Measurements from ENCODE around the gene ZEB2.

Gene ZEB2

DNA sequence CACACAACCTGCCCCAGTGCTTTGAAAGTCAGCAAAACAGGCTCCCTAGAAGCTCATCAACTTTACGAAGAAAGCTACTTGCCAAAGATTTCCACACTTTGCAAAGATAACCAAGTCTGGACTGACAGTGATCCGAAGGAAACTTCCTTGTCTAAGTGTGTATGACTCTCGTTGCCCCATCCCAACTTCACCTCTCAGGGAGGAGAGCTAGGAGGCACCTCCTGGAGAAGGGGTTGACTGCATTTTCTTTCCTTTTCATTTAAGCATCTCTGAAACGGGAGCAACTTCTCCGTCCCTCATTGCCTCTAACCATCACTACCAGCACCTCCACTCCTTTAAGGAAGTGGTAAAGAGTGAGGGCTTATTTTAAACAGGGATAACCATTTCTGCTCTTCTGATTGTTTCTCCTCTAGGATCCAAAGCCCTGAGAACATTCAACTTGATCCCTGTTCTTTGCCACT lies 7.0 kb downstream of the ZEB2 start:
- Histone ChIP-seq H3F3A (ENCODE audit: low read depth) (no peaks in the 10 kb centered on the region), H3K9me3 (ENCODE audit: insufficient read depth, low read depth, low read length) (no peaks in the 10 kb centered on the region), H3K4me2 (ENCODE audit: low read depth, low read length, poor library complexity, severe bottlenecking) (peak overlapping the region; percentile 59), H3K9me2 (replicated peaks; ENCODE audit: low read depth, low read length) (no peaks in the 10 kb centered on the region), H3K4me1 (ENCODE audit: insufficient read depth, low read length, poor library complexity, severe bottlenecking) (peaks cover 17% of the 10 kb centered on the region), H3K9ac (ENCODE audit: low read depth, low read length, poor library complexity, severe bottlenecking) (no peak overlapping the region), H3K79me2 (ENCODE audit: insufficient read depth, low read length) (peaks cover 97% of the 10 kb centered on the region), H3K36me3 (ENCODE audit: insufficient read depth, low read length) (no peaks in the 10 kb centered on the region), H3K4me3 (ENCODE audit: low read length, poor library complexity, severe bottlenecking) (peak overlapping the region; percentile 8), H2AFZ (ENCODE audit: low read length) (no peak overlapping the region), H3K27me3 (ENCODE audit: insufficient read depth, low read length, poor library complexity, severe bottlenecking) (no peaks in the 10 kb centered on the region), H4K20me1 (ENCODE audit: insufficient read depth, low read length, poor library complexity, severe bottlenecking) (peaks cover 36% of the 10 kb centered on the region)
- TF ChIP-seq, protein P1, sequence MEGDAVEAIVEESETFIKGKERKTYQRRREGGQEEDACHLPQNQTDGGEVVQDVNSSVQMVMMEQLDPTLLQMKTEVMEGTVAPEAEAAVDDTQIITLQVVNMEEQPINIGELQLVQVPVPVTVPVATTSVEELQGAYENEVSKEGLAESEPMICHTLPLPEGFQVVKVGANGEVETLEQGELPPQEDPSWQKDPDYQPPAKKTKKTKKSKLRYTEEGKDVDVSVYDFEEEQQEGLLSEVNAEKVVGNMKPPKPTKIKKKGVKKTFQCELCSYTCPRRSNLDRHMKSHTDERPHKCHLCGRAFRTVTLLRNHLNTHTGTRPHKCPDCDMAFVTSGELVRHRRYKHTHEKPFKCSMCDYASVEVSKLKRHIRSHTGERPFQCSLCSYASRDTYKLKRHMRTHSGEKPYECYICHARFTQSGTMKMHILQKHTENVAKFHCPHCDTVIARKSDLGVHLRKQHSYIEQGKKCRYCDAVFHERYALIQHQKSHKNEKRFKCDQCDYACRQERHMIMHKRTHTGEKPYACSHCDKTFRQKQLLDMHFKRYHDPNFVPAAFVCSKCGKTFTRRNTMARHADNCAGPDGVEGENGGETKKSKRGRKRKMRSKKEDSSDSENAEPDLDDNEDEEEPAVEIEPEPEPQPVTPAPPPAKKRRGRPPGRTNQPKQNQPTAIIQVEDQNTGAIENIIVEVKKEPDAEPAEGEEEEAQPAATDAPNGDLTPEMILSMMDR (conservative IDR thresholded peaks at IDR 0.05; ENCODE audit: low read length), result no peak
- no peak for TF ChIP-seq EZH2phosphoT487 (IDR thresholded peaks at IDR 0.05; ENCODE audit: borderline replicate concordance)

DNA sequence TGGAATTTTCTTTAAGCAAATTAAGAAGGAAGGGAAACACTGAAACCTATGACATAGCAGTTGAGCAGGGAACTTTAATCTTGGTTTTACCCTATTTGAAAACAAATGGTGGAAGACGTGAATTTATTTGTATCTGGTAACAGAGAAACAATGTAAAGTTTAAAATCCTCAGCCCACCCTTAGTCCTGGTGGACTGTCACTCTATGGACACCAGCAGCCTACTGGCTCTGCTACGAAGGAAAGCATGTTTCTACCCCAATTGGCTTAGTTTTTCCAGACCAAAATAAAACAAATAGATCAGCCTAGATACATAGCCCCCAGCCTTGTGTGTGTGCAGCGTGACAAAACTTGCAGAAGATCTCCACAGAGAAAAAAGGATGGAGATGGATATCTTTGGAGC lies 7.4 kb downstream of the ZEB2 start:
- Histone ChIP-seq H3K4me3 (ENCODE audit: low read length, poor library complexity, severe bottlenecking) (peak overlapping the region; percentile 8), H3K4me2 (ENCODE audit: low read depth, low read length, poor library complexity, severe bottlenecking) (peak overlapping the region; percentile 59), H3F3A (ENCODE audit: low read depth) (no peaks in the 10 kb centered on the region), H3K4me1 (ENCODE audit: insufficient read depth, low read length, poor library complexity, severe bottlenecking) (peaks cover 18% of the 10 kb centered on the region), H2AFZ (ENCODE audit: low read length) (no peak overlapping the region), H3K27me3 (ENCODE audit: insufficient read depth, low read length, poor library complexity, severe bottlenecking) (no peaks in the 10 kb centered on the region), H3K9ac (ENCODE audit: low read depth, low read length, poor library complexity, severe bottlenecking) (no peak overlapping the region), H3K79me2 (ENCODE audit: insufficient read depth, low read length) (peaks cover 97% of the 10 kb centered on the region), H4K20me1 (ENCODE audit: insufficient read depth, low read length, poor library complexity, severe bottlenecking) (peaks cover 36% of the 10 kb centered on the region), H3K9me3 (ENCODE audit: insufficient read depth, low read depth, low read length) (no peaks in the 10 kb centered on the region), H3K36me3 (ENCODE audit: insufficient read depth, low read length) (no peaks in the 10 kb centered on the region), H3K9me2 (replicated peaks; ENCODE audit: low read depth, low read length) (no peaks in the 10 kb centered on the region)
- TF ChIP-seq EZH2phosphoT487 (IDR thresholded peaks at IDR 0.05; ENCODE audit: borderline replicate concordance), result no peak
- TF ChIP-seq, protein P1 (conservative IDR thresholded peaks at IDR 0.05; ENCODE audit: low read length), result no peak

GRCh38 chr2:144511937-144512336 lies 8.0 kb downstream of the ZEB2 start:
- H3F3A ChIP-seq (ENCODE audit: low read depth), result no peaks in the 10 kb centered on the region
- H3K4me3 ChIP-seq (ENCODE audit: low read length, poor library complexity, severe bottlenecking), result peak overlapping the region; percentile 8
- no peaks in the 10 kb centered on the region for H3K9me3 ChIP-seq (ENCODE audit: insufficient read depth, low read depth, low read length)
- H3K36me3 ChIP-seq (ENCODE audit: insufficient read depth, low read length), result no peaks in the 10 kb centered on the region
- peaks cover 22% of the 10 kb centered on the region for H3K4me1 ChIP-seq (ENCODE audit: insufficient read depth, low read length, poor library complexity, severe bottlenecking)
- H4K20me1 ChIP-seq (ENCODE audit: insufficient read depth, low read length, poor library complexity, severe bottlenecking), result peaks cover 37% of the 10 kb centered on the region
- no peaks in the 10 kb centered on the region for H3K9me2 ChIP-seq (replicated peaks; ENCODE audit: low read depth, low read length)
- no peak overlapping the region for H3K9ac ChIP-seq (ENCODE audit: low read depth, low read length, poor library complexity, severe bottlenecking)
- TF ChIP-seq, protein P1 (conservative IDR thresholded peaks at IDR 0.05; ENCODE audit: low read length), result no peak
- no peak for TF ChIP-seq EZH2phosphoT487 (IDR thresholded peaks at IDR 0.05; ENCODE audit: borderline replicate concordance)
- no peak overlapping the region for H2AFZ ChIP-seq (ENCODE audit: low read length)
- peak overlapping the region; percentile 59 for H3K4me2 ChIP-seq (ENCODE audit: low read depth, low read length, poor library complexity, severe bottlenecking)
- H3K27me3 ChIP-seq (ENCODE audit: insufficient read depth, low read length, poor library complexity, severe bottlenecking), result no peaks in the 10 kb centered on the region
- peaks cover 98% of the 10 kb centered on the region for H3K79me2 ChIP-seq (ENCODE audit: insufficient read depth, low read length)

Data from Loucy (cell line).